WI38 (cell line): ENCODE data around the gene GABRR2.
"Not testable (repeated sequence)": the region's sequence is repeated elsewhere in the genome, so short reads cannot be mapped to it uniquely, and the experiment has no call there.

Source experiments
- H3K4me3 ChIP-seq: 2 replicates; pipeline ENCODE4 v1.5.1; 2011; ENCODE audit warnings: low read depth, mild to moderate bottlenecking, control low read depth, low read length
- TF ChIP-seq, protein P1 (sequence below): IDR thresholded peaks from 2 replicates; pipeline ENCODE4 v1.5.1; 2012; ENCODE audit warnings: low read depth, mild to moderate bottlenecking, control low read depth, low read length

Gene GABRR2

DNA sequence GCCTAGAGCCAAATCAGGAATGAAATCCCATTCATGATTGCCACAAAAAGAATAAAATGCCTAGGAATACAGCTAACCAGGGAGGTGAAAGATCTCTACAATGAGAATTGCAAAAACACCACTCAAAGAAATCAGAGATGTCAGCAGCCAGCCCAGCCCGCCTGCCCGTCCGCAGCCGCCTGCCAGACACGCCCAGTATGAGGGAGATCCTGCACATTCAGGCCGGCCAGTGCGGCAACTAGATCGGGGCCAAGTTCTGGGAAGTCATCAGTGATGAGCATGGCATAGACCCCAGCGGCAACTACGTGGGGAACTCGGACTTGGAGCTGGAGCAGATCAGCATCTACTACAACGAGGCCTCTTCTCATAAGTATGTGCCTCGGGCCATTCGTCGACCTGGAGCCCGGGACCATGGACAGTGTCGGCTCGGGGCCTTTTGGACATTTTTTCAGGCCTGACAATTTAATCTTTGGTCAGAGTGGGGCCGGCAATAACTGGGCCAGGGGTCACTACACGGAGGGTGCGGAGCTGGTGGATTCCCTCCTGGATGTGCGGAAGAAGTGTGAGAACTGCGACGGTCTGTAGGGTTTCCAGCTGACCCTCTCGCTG lies 13.4 kb downstream of the GABRR2 start:
- TF ChIP-seq, protein P1, sequence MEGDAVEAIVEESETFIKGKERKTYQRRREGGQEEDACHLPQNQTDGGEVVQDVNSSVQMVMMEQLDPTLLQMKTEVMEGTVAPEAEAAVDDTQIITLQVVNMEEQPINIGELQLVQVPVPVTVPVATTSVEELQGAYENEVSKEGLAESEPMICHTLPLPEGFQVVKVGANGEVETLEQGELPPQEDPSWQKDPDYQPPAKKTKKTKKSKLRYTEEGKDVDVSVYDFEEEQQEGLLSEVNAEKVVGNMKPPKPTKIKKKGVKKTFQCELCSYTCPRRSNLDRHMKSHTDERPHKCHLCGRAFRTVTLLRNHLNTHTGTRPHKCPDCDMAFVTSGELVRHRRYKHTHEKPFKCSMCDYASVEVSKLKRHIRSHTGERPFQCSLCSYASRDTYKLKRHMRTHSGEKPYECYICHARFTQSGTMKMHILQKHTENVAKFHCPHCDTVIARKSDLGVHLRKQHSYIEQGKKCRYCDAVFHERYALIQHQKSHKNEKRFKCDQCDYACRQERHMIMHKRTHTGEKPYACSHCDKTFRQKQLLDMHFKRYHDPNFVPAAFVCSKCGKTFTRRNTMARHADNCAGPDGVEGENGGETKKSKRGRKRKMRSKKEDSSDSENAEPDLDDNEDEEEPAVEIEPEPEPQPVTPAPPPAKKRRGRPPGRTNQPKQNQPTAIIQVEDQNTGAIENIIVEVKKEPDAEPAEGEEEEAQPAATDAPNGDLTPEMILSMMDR: no peak
- H3K4me3 ChIP-seq: no peak overlapping the region

DNA sequence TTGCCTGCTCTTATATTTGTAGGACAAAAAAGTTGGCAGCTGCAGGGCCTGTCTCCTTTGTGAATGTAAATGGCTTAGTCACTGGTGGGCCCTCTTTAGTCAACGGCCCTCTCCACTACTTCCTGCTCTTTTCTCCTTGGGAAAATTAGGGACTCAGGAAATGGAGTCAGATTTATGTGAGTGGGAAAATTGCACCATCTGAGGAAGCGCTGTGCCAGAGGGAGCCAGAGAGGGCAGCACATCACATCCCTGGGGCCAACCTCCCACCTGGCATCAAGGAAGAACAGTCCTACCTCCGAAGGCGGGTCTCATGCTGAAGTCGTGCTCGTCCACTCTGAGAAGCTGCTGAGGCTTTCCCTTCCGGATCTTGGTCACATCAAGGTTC lies 15.6 kb downstream of the GABRR2 start:
- TF ChIP-seq, protein P1: no peak
- no peak overlapping the region for H3K4me3 ChIP-seq

DNA sequence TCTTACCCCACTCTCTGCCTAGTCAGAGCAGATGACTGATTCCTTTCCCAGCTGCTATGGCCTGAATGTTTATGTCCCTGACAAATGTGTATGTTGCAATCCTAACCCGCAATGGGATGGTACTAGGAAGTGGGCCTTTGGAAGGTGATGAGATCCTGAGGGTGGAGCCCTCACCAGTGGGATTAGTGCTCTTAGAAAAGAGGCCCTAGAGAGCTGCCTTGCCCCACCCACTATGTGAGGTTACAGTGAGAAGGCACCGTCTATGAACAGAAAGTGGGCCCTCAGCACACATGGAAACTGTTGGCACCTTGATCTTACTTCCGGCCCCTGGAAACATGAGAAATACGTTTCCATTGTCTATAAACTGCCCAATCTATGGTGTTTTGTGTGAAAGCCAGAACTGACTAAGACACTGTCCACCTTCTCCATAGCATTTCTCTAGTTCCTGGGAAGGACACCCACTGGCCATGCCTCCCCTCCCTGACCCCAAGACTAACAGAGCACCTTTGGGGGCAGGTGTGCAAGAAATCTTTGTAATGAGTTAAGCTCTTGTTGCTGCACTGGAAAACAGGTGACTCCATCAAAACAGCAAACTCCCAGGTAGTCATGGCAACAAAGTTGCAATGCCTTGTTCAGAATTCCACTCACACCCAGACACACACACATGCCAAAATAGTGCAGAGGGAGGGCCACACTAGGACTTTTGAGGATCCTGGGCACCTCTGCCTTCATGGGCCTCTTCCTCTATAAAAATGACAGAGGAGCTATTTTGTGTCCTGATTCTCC lies 16.2 kb downstream of the GABRR2 start:
- no peak overlapping the region for H3K4me3 ChIP-seq
- TF ChIP-seq, protein P1: no peak

DNA sequence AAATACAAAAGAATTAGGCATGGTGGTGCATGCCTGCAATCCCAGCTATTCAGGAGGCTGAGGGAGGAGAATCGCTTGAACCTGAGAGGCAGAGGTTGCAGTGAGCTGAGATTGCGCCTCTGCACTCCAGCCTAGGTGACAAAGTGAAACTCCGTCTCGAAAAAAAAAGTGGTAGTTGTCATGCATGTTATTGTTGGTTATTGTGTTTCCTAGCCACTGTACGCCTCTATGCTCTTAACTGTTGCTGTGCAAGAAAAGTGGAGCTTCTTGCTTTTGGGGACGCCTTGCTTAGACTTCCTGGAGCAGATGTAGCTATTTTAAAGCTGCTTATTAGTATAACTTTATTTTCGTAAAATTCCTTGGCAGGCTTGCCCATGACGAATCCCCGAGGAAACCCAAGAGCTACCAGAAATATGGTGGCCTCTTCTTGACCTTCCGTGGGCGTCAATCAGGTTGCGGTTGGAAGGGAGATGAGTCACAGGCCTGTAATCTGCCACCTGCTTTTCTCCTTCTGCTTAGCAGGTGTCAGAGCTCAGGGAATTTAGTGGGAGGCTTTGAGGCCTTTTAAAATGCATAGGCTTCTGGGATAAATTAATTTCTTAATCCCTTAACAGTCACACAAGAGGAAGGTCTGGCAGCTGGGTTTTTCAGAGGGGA lies 17.3 kb downstream of the GABRR2 start:
- TF ChIP-seq, protein P1: no peak
- no peak overlapping the region for H3K4me3 ChIP-seq

DNA sequence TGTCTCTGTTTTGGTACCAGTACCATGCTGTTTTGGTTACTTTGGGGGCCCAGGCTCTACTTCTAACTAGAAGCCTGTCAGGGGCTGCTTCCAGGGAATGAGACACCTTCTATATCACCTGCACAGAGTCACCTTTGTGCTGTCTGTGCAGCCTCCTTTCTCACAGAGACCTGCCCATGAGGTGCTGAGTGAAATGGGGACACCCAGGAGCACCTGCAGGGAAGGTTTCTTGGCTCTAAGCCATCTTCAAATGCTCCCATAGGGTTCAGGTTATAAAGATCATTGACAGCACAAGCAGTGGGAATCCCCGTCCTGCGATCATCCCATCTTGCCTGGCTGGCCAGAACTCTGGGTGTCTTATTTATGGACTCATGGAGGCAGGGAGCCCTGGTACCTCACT lies 19.1 kb downstream of the GABRR2 start:
- TF ChIP-seq, protein P1: no peak

DNA sequence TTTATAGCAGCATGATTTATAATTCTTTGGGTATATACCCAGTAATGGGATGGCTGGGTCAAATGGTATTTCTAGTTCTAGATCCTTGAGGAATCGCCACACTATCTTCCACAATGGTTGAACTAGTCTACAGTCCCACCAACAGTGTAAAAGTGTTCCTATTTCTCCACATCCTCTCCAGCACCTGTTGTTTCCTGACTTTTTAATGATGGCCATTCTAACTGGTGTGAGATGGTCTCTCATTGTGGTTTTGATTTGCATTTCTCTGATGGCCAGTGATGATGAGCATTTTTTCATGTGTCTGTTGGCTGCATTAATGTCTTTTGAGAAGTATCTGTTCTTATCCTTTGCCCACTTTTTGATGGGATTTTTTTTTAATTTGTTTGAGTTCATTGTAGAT lies 20.0 kb downstream of the GABRR2 start:
- H3K4me3 ChIP-seq: not testable (repeated sequence)

More for the DNA sequence above, 19.1 kb downstream of the GABRR2 start:
- H3K4me3 ChIP-seq: no peak overlapping the region

DNA sequence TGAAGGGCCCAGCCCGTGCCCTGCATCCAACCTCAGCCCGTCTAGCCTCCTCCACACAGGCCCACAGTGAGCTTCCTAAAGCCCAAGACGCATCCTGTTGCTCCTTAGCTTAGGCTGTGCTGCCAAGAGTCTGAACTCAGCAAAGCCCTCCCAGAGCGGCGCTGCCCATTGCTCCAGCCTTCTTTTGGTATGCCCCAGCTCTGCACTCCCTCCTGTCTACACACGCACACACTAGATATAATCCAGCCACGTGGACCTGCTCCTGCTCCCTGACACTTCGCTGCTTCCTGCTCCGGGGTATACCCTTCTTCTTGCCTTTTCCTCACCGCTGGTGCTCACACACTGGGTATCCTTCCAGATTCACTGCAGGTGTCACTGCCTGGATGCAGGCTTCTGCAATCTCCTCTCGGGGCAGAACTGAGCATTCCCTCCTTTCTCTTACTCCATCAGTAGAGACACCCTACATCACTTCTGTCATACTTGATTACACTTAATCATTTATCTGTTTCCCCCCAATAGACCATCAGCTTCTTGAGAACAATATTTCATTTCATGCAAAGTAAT lies 23.8 kb downstream of the GABRR2 start:
- no peak overlapping the region for H3K4me3 ChIP-seq
- TF ChIP-seq, protein P1: no peak
